Effector memory CD4-positive, alpha-beta T cell (primary cell): ENCODE results near the gene RXFP1.

ENCODE experiments used
- DNase-seq, 3 donors: peaks; one replicate each; pipeline ENCODE4 v3.0.0-alpha.2; 2020
- H3K27ac ChIP-seq: 2 replicates; pipeline ENCODE4 v1.7.0; 2013; ENCODE audit warnings: mild to moderate bottlenecking, low read length, moderate library complexity; ENCODE audit not compliant: insufficient read depth, poor library complexity, severe bottlenecking
- H3K27me3 ChIP-seq: replicated peaks from 2 replicates; pipeline ENCODE4 v1.7.0; 2013; ENCODE audit warnings: mild to moderate bottlenecking, low read length; ENCODE audit not compliant: insufficient read depth, control insufficient read depth, poor library complexity, severe bottlenecking
- H3K36me3 ChIP-seq: 2 replicates; pipeline ENCODE4 v1.7.0; 2013; ENCODE audit warnings: mild to moderate bottlenecking, low read length, moderate library complexity; ENCODE audit not compliant: control insufficient read depth, insufficient read depth
- H3K4me1 ChIP-seq: 2 replicates; pipeline ENCODE4 v1.7.0; 2013; ENCODE audit warnings: low read length, mild to moderate bottlenecking; ENCODE audit not compliant: control insufficient read depth, insufficient read depth, poor library complexity, severe bottlenecking
- H3K4me3 ChIP-seq: 2 replicates; pipeline ENCODE4 v1.7.0; 2013; ENCODE audit warnings: low read length, low read depth, mild to moderate bottlenecking; ENCODE audit not compliant: insufficient read depth, poor library complexity, severe bottlenecking
- H3K9me3 ChIP-seq: 2 replicates; pipeline ENCODE4 v1.7.0; 2013; ENCODE audit warnings: mild to moderate bottlenecking, low read length, moderate library complexity; ENCODE audit not compliant: control insufficient read depth

RXFP1 gene

DNA sequence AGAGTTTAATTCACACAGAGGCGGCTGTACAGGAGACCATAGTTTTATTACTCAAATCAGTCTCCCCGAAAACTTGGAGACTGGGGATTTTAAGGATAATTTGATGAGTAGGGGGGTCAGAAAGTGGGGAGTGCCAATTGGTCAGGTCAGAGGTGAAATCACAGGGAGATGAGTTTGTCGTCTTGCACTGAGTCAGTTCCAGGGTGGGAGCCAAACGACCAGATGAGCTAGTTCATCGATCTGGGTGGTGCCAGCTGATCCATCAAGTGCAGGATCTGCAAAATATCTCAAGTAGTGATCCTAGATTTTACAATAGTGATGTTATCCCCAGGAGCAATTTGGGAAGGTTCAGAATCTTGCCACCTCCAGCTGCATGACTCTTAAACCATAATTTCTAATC is 154.4 kb downstream of the RXFP1 start:
- Histone ChIP-seq H3K9me3 (no peaks in the 10 kb centered on the region), H3K36me3 (no peaks in the 10 kb centered on the region), H3K27ac (no peak overlapping the region), H3K4me1 (peaks cover under 1% of the 10 kb centered on the region), H3K27me3 (no peaks in the 10 kb centered on the region), H3K4me3 (no peak overlapping the region)
- no peak for DNase-seq

- no peak for DNase-seq
- Histone ChIP-seq H3K4me3 (no peak overlapping the region), H3K4me1 (no peaks in the 10 kb centered on the region), H3K9me3 (no peaks in the 10 kb centered on the region), H3K36me3 (no peaks in the 10 kb centered on the region), H3K27me3 (no peaks in the 10 kb centered on the region), H3K27ac (no peak overlapping the region)
These were observed 157.1 kb downstream of the RXFP1 start for GRCh38 chr4:158678767-158679166.

GRCh38 chr4:158681629-158682028 is 159.9 kb downstream of the RXFP1 start:
- Histone ChIP-seq H3K27ac (no peak overlapping the region), H3K9me3 (no peaks in the 10 kb centered on the region), H3K4me1 (no peaks in the 10 kb centered on the region), H3K27me3 (no peaks in the 10 kb centered on the region), H3K4me3 (no peak overlapping the region), H3K36me3 (peaks cover 3% of the 10 kb centered on the region)
- no peak for DNase-seq

DNA sequence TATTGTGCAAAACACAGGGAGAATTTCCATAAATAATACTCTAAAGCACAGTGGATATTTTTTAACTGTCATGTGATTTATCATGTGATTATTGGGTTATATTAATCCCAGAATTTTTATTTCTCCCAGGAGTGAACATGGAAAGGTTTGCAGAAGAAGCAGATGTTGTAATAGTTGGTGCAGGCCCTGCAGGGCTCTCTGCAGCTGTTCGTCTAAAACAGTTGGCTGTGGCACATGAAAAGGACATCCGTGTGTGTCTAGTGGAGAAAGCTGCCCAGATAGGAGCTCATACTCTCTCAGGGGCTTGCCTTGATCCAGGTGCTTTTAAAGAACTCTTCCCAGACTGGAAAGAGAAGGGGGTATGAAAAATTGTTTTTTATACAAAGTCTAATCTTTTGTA is 160.4 kb downstream of the RXFP1 start:
- no peaks in the 10 kb centered on the region for H3K9me3 ChIP-seq
- no peak for DNase-seq
- peaks cover 3% of the 10 kb centered on the region for H3K36me3 ChIP-seq
- no peaks in the 10 kb centered on the region for H3K4me1 ChIP-seq
- no peaks in the 10 kb centered on the region for H3K27me3 ChIP-seq
- no peak overlapping the region for H3K4me3 ChIP-seq
- no peak overlapping the region for H3K27ac ChIP-seq

GRCh38 chr4:158688813-158689212 is 167.1 kb downstream of the RXFP1 start:
- H3K4me1 ChIP-seq: no peaks in the 10 kb centered on the region
- no peaks in the 10 kb centered on the region for H3K27me3 ChIP-seq
- no peak overlapping the region for H3K4me3 ChIP-seq
- no peak overlapping the region for H3K27ac ChIP-seq
- DNase-seq: no peak
- no peaks in the 10 kb centered on the region for H3K9me3 ChIP-seq
- H3K36me3 ChIP-seq: peaks cover 3% of the 10 kb centered on the region
